ENCODE data around the gene MSMP.

Gene MSMP

GRCh38 chr9:35723908-35724307 lies 30.2 kb downstream of the MSMP start:
- no peak for DNase-seq (ENCODE audit: low read depth in 2 of 3, low spot score in 1 of 3)

- DNase-seq (ENCODE audit: low read depth in 2 of 3, low spot score in 1 of 3) = no peak
Observed at GRCh38 chr9:35723426-35723825, 30.6 kb downstream of the MSMP start.

- DNase-seq (ENCODE audit: low read depth in 2 of 3, low spot score in 1 of 3) = no peak
Observed at GRCh38 chr9:35719546-35719945, 34.5 kb downstream of the MSMP start.

- DNase-seq (ENCODE audit: low read depth in 2 of 3, low spot score in 1 of 3) = no peak
Observed at GRCh38 chr9:35718721-35719511, 35.2 kb downstream of the MSMP start.

- no peak for DNase-seq (ENCODE audit: low read depth in 2 of 3, low spot score in 1 of 3)
Observed at GRCh38 chr9:35717132-35717870, 36.8 kb downstream of the MSMP start.

- no peak for DNase-seq (ENCODE audit: low read depth in 2 of 3, low spot score in 1 of 3)
Observed at GRCh38 chr9:35716230-35716629, 37.8 kb downstream of the MSMP start.

- no peak for DNase-seq (ENCODE audit: low read depth in 2 of 3, low spot score in 1 of 3)
Observed at GRCh38 chr9:35714579-35715252, 39.4 kb downstream of the MSMP start.

GRCh38 chr9:35714123-35714522 lies 40.0 kb downstream of the MSMP start:
- no peak for DNase-seq (ENCODE audit: low read depth in 2 of 3, low spot score in 1 of 3)

GRCh38 chr9:35713578-35713977 lies 40.5 kb downstream of the MSMP start:
- no peak for DNase-seq (ENCODE audit: low read depth in 2 of 3, low spot score in 1 of 3)

GRCh38 chr9:35712762-35713400 lies 41.2 kb downstream of the MSMP start:
- DNase-seq (ENCODE audit: low read depth in 2 of 3, low spot score in 1 of 3) = no peak

GRCh38 chr9:35711501-35712428 lies 42.3 kb downstream of the MSMP start:
- no peak for DNase-seq (ENCODE audit: low read depth in 2 of 3, low spot score in 1 of 3)

GRCh38 chr9:35710818-35711500 lies 43.1 kb downstream of the MSMP start:
- DNase-seq (ENCODE audit: low read depth in 2 of 3, low spot score in 1 of 3) = no peak

- DNase-seq (ENCODE audit: low read depth in 2 of 3, low spot score in 1 of 3) = no peak
Observed at GRCh38 chr9:35708146-35708545, 45.9 kb downstream of the MSMP start.

- no peak for DNase-seq (ENCODE audit: low read depth in 2 of 3, low spot score in 1 of 3)
Observed at GRCh38 chr9:35706951-35707350, 47.1 kb downstream of the MSMP start.

- no peak for DNase-seq (ENCODE audit: low read depth in 2 of 3, low spot score in 1 of 3)
Observed at GRCh38 chr9:35705836-35706430, 48.1 kb downstream of the MSMP start.

GRCh38 chr9:35705372-35705771 lies 48.7 kb downstream of the MSMP start:
- DNase-seq (ENCODE audit: low read depth in 2 of 3, low spot score in 1 of 3) = no peak

GRCh38 chr9:35703906-35704672 lies 50.0 kb downstream of the MSMP start:
- no peak for DNase-seq (ENCODE audit: low read depth in 2 of 3, low spot score in 1 of 3)
